OCI-LY3 (cell line): ENCODE measurements around the gene TNNI3K.

ENCODE experiments used
- H2AFZ ChIP-seq: fragments of 200-600, 300-600 bp; shearing (Covaris generic); 2 replicates; pipeline ENCODE4 v1.6.0; 2014; ENCODE audit warnings: antibody characterized with exemption, low read depth, low read length
- H3K27ac ChIP-seq: fragments of 200-600, 300-600 bp; sonication (generic); 2 replicates; pipeline ENCODE4 v1.5.1; 2014; ENCODE audit warnings: mild to moderate bottlenecking, low read length, moderate library complexity, mixed read lengths
- H3K27me3 ChIP-seq: fragments of 200-600, 300-600 bp; sonication (generic); 2 replicates; pipeline ENCODE4 v1.6.1; 2014; ENCODE audit warnings: low read depth, low read length, mixed read lengths
- H3K36me3 ChIP-seq: fragments of 200-600, 300-600 bp; sonication (generic); replicated peaks from 2 replicates; pipeline ENCODE3; 2014; ENCODE audit warnings: low read depth, low read length, mixed read lengths
- H3K4me1 ChIP-seq: fragments of 300-600, 200-600 bp; sonication (generic); 2 replicates; pipeline ENCODE4 v1.6.1; 2014; ENCODE audit warnings: low read length, mixed read lengths
- H3K4me2 ChIP-seq: fragments of 200-600, 300-600 bp; sonication (generic); 2 replicates; pipeline ENCODE4 v1.6.1; 2014; ENCODE audit warnings: low read length, mixed read lengths
- H3K4me3 ChIP-seq: fragments of 300-600, 200-600 bp; sonication (generic); 2 replicates; pipeline ENCODE4 v1.5.1; 2014; ENCODE audit warnings: antibody characterized with exemption, mild to moderate bottlenecking, low read length, moderate library complexity
- H3K79me2 ChIP-seq: fragments of 300-600, 200-600 bp; shearing (Covaris generic); 2 replicates; pipeline ENCODE4 v1.6.1; 2014; ENCODE audit warnings: mild to moderate bottlenecking, low read length, mixed read lengths
- H3K9ac ChIP-seq: fragments of 300-600, 200-600 bp; shearing (Covaris generic); 2 replicates; pipeline ENCODE4 v1.6.0; 2014; ENCODE audit warnings: mild to moderate bottlenecking, low read length, moderate library complexity
- H3K9me3 ChIP-seq: fragments of 200-600, 300-600 bp; shearing (Covaris generic); 2 replicates; pipeline ENCODE4 v1.6.1; 2014; ENCODE audit warnings: low read length, mixed read lengths; ENCODE audit not compliant: insufficient read depth
- H4K20me1 ChIP-seq: fragments of 200-600, 300-600 bp; sonication (generic); 2 replicates; pipeline ENCODE4 v1.6.1; 2016; ENCODE audit warnings: low read length, mixed read lengths; ENCODE audit not compliant: insufficient read depth
- CTCF ChIP-seq: fragments of 200-600, 300-600 bp; sonication (generic); IDR thresholded peaks from 2 replicates; pipeline ENCODE4 v1.5.1; 2014; ENCODE audit warnings: antibody characterized with exemption, low read length, low read depth
- EZH2phosphoT487 ChIP-seq: fragments of 200-600 bp; shearing (Covaris generic); IDR thresholded peaks from 2 replicates; pipeline ENCODE4 v1.6.1; 2018; ENCODE audit warnings: antibody characterized with exemption, mixed run types, low read depth

TNNI3K gene

GRCh38 chr1:74280642-74281396 lies 45.6 kb downstream of the TNNI3K start:
- no peak for TF ChIP-seq EZH2phosphoT487
- TF ChIP-seq CTCF: no peak
- peaks cover 9% of the 10 kb centered on the region for H3K4me1 ChIP-seq
- no peaks in the 10 kb centered on the region for H3K36me3 ChIP-seq
- H3K9ac ChIP-seq: no peak overlapping the region
- H3K9me3 ChIP-seq: no peaks in the 10 kb centered on the region
- no peak overlapping the region for H3K4me2 ChIP-seq
- no peaks in the 10 kb centered on the region for H4K20me1 ChIP-seq
- no peak overlapping the region for H3K27ac ChIP-seq
- H3K27me3 ChIP-seq: no peaks in the 10 kb centered on the region
- H2AFZ ChIP-seq: no peak overlapping the region
- H3K4me3 ChIP-seq: no peak overlapping the region
- H3K79me2 ChIP-seq: no peaks in the 10 kb centered on the region

DNA sequence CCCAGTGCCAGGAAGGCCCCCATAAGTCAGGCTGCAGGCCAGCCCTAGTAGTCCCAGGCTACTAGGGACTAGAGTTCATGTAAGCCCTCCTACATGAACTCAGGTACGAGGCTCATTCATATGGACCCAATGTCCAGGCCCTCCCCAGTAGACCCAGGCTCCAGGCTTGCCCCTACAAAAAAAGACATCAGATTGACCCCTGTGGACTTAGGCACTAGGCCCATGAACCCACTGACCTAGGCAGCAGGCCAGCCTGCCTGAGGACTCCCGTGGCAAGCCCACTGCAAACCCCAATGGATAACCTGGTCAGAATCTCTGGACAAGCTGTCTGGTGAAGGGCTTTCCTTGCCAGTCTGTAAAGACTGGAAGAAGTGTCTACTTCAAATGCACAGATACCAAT lies 51.2 kb downstream of the TNNI3K start:
- TF ChIP-seq EZH2phosphoT487: no peak
- TF ChIP-seq CTCF: no peak
- H2AFZ ChIP-seq: no peak overlapping the region
- H3K36me3 ChIP-seq: no peaks in the 10 kb centered on the region
- no peaks in the 10 kb centered on the region for H4K20me1 ChIP-seq
- no peak overlapping the region for H3K27ac ChIP-seq
- no peak overlapping the region for H3K9ac ChIP-seq
- no peaks in the 10 kb centered on the region for H3K79me2 ChIP-seq
- H3K9me3 ChIP-seq: no peaks in the 10 kb centered on the region
- no peaks in the 10 kb centered on the region for H3K27me3 ChIP-seq
- no peak overlapping the region for H3K4me2 ChIP-seq
- H3K4me1 ChIP-seq: no peaks in the 10 kb centered on the region
- H3K4me3 ChIP-seq: no peak overlapping the region

- Histone ChIP-seq H3K9me3 (no peaks in the 10 kb centered on the region), H3K4me1 (peaks cover 10% of the 10 kb centered on the region; the same call in 1 of the 2 replicates), H3K27me3 (no peaks in the 10 kb centered on the region), H3K4me3 (no peak overlapping the region), H3K27ac (no peak overlapping the region), H3K36me3 (no peaks in the 10 kb centered on the region), H2AFZ (no peak overlapping the region), H3K9ac (no peak overlapping the region), H3K79me2 (no peaks in the 10 kb centered on the region), H4K20me1 (no peaks in the 10 kb centered on the region), H3K4me2 (no peak overlapping the region)
- TF ChIP-seq CTCF: no peak
- TF ChIP-seq EZH2phosphoT487: no peak
These were observed 79.3 kb downstream of the TNNI3K start for GRCh38 chr1:74314438-74314837.

GRCh38 chr1:74316302-74316701 lies 81.1 kb downstream of the TNNI3K start:
- Histone ChIP-seq H3K27me3 (no peaks in the 10 kb centered on the region), H4K20me1 (no peaks in the 10 kb centered on the region), H3K4me3 (no peak overlapping the region), H3K27ac (no peak overlapping the region), H3K9me3 (no peaks in the 10 kb centered on the region), H3K9ac (no peak overlapping the region), H2AFZ (no peak overlapping the region), H3K79me2 (no peaks in the 10 kb centered on the region), H3K36me3 (no peaks in the 10 kb centered on the region), H3K4me1 (peaks cover 10% of the 10 kb centered on the region; the same call in 1 of the 2 replicates), H3K4me2 (no peak overlapping the region)
- TF ChIP-seq EZH2phosphoT487 (no peak), CTCF (no peak)
